DMS53 (cell line): ENCODE measurements around the gene ELK4.
A peak's percentile ranks its signal among the peaks of the same experiment; 100 is the strongest.

ENCODE experiments used
- DNase-seq: peaks from one replicate; lab custom pipeline; 2025; lab: John Stamatoyannopoulos, UW

The ELK4 gene

DNA sequence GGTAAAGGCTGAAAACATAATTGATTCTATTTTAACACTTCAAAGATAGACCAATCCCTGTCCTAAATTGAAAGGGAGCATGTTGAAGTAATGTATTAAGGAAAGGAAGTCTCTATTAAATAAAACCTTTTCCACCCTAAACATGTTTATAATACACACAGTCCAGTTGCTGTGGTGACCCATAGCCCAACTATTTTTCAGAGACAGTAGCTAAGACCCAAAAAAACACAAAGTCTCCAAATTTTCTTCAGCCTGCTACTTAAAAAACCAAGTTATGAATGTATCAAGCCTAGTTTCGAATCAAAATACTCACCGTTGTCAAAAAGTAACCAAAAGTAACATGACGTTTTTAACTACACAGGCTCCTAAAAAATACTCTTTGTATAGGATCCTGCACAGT is 1.6 kb downstream of the ELK4 start:
- peak; percentile 26 for DNase-seq

GRCh38 chr1:205629751-205630150 is 2.1 kb downstream of the ELK4 start:
- DNase-seq = no peak

DNA sequence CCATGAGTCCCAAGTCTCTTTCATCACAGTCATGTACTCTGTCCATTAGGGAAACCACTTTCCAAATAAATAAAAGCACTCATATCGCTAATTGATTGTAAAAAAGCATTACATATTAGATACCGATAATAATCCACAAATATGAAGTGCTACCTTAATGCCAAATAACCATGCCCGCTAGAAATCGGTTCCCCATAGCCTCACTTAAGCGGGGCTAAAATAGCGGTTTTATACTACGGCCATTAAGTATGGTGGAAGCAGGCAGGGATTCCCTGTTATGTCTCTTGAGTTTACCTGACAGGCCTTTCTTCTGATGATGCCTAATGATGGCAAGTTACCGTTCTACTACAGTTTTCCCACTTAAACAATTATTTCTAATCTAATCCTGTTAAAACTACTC is 3.9 kb downstream of the ELK4 start:
- DNase-seq = no peak

DNA sequence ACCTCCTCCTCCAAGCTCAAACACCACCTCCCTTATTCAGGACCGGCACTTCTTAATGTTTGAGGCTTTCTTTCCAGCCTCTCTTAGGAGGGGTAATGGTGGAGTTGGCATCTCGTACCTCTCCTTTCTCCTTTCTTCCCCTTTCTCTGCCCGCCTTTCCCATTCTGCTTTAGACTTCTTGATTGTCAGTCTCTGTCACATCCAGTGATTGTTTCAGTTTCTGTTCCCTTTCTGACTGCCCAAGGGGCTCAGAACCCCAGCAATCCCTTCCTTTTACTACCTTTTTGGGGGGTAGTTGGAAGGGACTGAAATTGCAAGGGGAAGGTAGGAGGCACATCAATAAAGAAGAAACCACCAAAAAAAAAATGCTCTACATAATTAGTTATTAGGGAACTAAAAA is 5.6 kb downstream of the ELK4 start:
- no peak for DNase-seq

GRCh38 chr1:205623646-205624045 is 8.2 kb downstream of the ELK4 start:
- DNase-seq = no peak

- DNase-seq = no peak
These were observed 11.5 kb downstream of the ELK4 start for GRCh38 chr1:205620269-205620668.

DNA sequence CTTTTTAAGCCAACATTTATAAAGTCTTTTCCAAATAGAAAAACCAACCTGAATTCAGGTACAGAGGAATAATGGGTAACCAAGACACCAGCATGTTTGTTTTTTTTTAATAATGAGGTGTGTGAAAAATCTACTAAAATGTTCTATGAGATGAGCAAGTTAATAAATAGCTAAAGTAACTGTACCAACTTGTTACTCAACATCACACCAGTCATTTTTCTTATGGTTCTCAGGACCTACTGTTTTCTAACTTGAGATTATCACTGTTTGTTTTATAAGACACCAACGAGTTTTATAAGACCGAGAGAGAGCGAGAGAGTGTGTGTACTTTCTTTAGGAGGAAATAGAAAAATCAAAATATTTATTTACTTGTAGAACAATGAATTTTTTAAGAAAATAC is 12.4 kb downstream of the ELK4 start:
- DNase-seq = no peak

DNA sequence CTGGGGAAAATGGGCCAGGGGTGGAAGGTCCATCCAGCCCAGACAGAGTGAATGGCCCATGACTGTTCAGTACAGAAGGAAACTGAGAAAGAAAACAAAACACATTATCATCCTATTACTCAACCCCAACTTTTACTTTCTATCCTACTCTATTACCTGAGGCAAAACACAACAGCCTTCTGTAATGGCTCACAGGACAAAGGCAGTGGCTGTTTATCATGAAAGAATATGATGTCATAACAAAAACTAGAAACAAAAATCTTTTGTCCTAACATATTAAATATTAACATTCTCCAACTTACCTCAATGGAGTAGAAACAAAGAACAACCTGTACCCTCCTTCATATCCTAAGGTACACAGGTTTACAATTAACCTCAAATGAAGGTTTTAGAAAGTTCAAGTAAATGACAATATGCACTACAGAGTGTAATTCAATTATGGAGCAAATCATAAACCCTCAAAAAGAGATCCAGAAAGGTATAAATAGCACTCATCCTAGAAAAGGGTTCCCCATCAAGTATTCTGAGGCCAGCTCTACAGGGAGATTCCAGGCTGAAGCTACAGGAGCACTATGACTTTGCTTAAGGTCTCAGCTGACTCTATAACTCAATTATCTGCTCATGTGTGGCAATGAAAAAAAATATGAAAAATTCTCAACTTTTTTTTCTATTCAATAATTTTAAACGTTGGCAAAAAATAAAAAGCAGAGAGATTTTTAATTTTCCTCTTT is 15.1 kb downstream of the ELK4 start:
- DNase-seq = no peak

- no peak for DNase-seq
These were observed 16.0 kb downstream of the ELK4 start for GRCh38 chr1:205615789-205616188.

DNA sequence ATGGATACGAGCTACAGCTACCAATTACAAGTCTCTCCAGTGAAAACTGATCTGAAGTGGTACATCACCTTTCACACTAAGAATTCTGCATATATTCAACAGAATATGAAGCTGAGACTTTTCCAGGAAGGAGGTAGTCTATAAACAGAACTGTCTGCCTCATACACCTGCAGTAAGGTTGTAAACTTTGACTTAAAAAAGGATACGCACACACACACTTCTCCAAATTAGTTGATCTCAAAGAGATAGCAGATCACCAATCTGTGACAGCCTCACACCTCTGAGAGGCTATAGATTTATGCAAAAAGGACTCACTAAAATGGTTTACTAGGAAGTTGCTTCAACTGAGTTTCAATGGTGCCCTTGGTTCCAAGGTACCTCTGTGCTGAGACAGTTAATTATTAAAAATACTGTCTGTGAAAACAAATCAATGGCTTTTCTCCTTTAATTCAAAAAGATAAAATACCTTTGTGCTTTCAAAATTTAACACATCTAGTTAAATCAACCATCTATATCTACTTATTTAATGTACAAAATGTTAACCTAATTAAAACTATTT is 17.9 kb downstream of the ELK4 start:
- no peak for DNase-seq

DNA sequence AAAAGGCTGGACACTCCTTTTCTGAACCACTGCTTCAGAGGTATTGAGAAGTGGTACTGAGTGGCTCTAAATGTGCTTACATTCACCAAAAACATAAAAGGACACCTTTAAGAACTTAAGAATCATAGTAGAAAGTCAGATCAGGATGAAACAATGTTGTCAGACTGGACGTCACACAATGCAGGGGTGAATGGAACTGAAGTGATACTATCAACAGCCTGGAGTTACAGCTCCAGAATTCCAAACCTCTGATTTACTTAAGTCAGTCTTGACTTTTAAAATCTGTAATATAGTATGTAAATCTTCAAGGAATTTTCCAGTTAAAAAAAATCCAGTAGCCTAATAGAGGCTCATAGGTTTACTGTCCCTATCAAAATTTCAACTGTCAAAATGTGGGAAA is 19.3 kb downstream of the ELK4 start:
- no peak for DNase-seq

- no peak for DNase-seq
These were observed 19.7 kb downstream of the ELK4 start for GRCh38 chr1:205612104-205612503.

GRCh38 chr1:205610901-205611466 is 20.8 kb downstream of the ELK4 start:
- no peak for DNase-seq

GRCh38 chr1:205610036-205610435 is 21.8 kb downstream of the ELK4 start:
- no peak for DNase-seq

GRCh38 chr1:205604825-205605505 is 26.8 kb downstream of the ELK4 start:
- no peak for DNase-seq

DNA sequence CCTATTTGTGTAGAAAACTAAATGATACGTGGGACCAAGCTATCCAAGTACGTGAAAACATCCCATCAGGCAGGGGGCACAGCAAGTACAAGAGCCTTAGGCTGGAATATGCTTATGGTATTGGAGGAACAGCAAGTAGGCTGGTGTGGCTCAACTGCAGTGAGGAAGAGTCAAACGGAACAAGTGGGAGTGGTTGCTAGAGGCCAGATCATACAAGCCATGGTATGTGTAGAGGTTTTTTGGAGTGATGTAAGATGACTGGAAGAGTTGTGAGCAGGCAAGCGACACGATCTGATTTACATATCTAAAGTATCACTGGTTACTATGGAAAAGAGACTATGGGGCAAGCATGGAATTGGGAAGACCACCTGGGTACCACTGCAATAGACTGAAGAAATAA is 27.8 kb downstream of the ELK4 start:
- DNase-seq = no peak

DNA sequence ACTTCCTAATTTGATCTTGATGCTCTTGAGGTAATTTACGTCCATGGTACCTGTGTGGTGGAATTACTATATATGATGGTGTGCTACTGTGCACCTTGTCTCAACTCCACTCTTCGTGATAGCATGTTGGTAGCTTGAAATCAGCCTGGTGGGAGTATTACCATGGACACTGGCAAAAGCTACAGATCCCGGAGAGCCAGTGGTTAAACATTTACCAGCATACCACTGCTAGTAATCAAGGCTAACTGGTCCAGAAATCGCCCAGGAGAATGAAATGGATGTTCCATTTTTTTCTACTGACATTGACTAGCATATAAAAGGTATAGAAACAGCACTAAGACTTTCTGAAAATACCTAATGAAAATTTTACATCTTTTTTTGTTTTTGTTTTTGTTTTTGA is 30.6 kb downstream of the ELK4 start:
- DNase-seq = peak; percentile 33

- no peak for DNase-seq
These were observed 31.7 kb downstream of the ELK4 start for GRCh38 chr1:205600085-205600484.

DNA sequence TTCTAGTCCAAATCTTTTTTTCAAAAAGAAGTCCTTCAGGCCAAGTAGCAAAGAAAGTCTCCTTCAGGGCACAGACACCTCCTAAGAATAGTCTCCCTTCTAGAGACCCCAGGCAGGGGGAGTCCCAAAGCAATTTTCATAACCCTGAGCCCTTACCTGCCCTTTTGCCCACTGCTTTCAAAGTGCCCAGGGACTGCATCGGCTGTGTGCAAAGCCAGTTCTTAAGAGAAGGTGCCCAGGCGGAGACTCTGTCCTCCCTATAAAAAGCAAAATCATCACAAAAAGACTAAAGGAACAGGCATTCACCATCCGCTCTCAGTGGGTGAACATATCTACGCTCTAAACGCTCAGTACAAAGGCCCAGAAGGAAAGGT is 32.2 kb downstream of the ELK4 start:
- no peak for DNase-seq

DNA sequence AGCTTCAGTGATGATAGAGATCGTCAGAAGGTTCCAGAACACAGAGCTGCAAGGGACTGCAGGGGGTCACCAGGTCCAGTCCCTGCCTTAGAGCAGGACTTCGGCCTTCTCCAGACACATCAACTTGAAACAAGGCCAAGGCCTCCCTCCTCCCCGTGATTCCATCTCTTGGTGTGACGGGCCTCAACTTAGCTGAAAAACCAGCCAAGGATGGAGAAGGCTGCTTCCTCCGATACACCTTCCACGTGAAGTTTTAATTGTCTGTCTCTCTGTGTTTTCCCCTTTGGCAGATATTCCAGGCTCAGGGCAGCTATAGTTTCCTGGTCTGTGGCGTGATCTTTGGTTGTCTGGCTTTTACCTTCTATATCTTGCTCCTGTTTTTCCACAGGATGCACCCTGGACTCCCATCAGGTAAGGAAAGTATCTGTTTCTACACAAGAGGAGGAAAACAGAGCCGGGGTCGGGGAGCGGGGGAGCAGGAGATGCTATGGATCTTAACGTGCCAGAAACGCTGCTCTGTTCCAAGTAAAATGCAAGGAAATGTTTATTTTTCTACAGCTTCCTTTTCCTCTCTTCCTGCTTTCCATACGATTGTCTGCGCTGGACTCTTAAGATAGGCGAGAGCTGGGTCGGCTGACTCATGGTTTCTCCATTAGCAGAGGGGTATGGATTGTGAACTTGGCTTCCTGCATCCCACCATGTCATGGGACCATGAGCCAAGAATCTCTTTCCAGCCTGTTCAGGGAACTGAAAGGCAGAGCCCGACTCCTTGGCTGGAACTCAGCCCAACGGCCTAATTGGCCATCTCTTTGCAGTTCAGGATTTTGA is 32.8 kb downstream of the ELK4 start:
- DNase-seq = no peak

- no peak for DNase-seq
These were observed 34.0 kb downstream of the ELK4 start for GRCh38 chr1:205597691-205598314.

DNA sequence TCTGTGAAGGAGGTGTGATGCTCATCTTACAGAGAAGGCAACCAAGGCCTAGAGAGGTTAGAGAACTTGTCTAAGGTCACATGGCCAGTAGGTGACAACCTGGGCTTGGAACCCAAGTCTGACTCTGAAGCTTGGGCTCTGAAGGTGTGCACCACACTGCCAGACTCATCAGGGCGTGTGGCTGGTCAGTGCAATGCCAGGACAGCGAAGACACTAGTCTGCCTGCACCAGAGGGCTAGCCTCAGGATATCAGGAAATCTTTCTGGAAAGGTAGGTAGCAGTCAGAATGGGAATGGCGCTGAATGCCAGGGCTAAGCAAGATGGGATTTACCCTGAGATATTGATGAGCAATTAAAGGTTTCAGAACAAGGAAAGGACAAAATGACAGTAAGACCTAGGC is 34.9 kb downstream of the ELK4 start:
- no peak for DNase-seq
